Progenitor cell of endocrine pancreas (in vitro differentiated cells): ENCODE measurements around the gene ZNF414. TPM values are rescaled to one million over a fixed set of nuclear protein-coding genes. Genes with fewer than 3 reads are reported as not detected.

Experiments
- DNase-seq: peaks from one replicate; pipeline ENCODE4 v3.0.0; 2021; ENCODE audit warnings: low spot score; ENCODE audit not compliant: unreplicated experiment
- H3K27ac Mint-ChIP-seq: 2 replicates; pipeline ENCODE4 v1.8.0; 2021; ENCODE audit warnings: mild to moderate bottlenecking, moderate library complexity, mixed read lengths
- H3K27me3 Mint-ChIP-seq: 2 replicates; pipeline ENCODE4 v1.8.0; 2021; ENCODE audit warnings: mixed read lengths
- H3K36me3 Mint-ChIP-seq: 2 replicates; pipeline ENCODE4 v1.8.0; 2022; ENCODE audit warnings: mixed read lengths; ENCODE audit not compliant: insufficient read depth
- H3K4me1 Mint-ChIP-seq: 2 replicates; pipeline ENCODE4 v1.8.0; 2021; ENCODE audit warnings: low read depth, mixed read lengths
- H3K4me3 Mint-ChIP-seq: 2 replicates; pipeline ENCODE4 v1.8.0; 2021; ENCODE audit warnings: low read depth, mild to moderate bottlenecking, moderate library complexity, mixed read lengths
- H3K9me3 Mint-ChIP-seq: 2 replicates; pipeline ENCODE4 v1.8.0; 2021; ENCODE audit warnings: low read depth, mixed read lengths
- CTCF ChIP-seq: fragments of 200-600 bp; sonication (generic); IDR thresholded peaks from one replicate; pipeline ENCODE4 v1.5.0; 2021; ENCODE audit warnings: antibody characterized with exemption, mild to moderate bottlenecking; ENCODE audit not compliant: unreplicated experiment
- total RNA-seq: library from RNA; stranded (reverse); gene quantifications from 2 replicates; pipeline ENCODE4 v1.2.1, GENCODE V29; 2021

The ZNF414 gene
- total RNA-seq, 1 donor from 2014 or later, result 37.7 TPM

GRCh38 chr19:8466018-8466417 is 47.9 kb downstream of the ZNF414 start:
- DNase-seq, result no peak
- peaks cover 37% of the 10 kb centered on the region for H3K4me1 Mint-ChIP-seq
- no peak overlapping the region for H3K4me3 Mint-ChIP-seq
- peaks cover 52% of the 10 kb centered on the region for H3K36me3 Mint-ChIP-seq
- TF ChIP-seq CTCF, result no peak
- H3K9me3 Mint-ChIP-seq, result no peaks in the 10 kb centered on the region
- H3K27ac Mint-ChIP-seq, result no peak overlapping the region
- no peaks in the 10 kb centered on the region for H3K27me3 Mint-ChIP-seq

- peaks cover 29% of the 10 kb centered on the region for H3K36me3 Mint-ChIP-seq
These were observed 50.6 kb downstream of the ZNF414 start for GRCh38 chr19:8463365-8463764.

GRCh38 chr19:8462571-8462970 is 51.4 kb downstream of the ZNF414 start:
- Mint-ChIP-seq H3K9me3 (no peaks in the 10 kb centered on the region), H3K36me3 (peaks cover 29% of the 10 kb centered on the region), H3K4me1 (peaks cover 54% of the 10 kb centered on the region), H3K27ac (peak overlapping the region; percentile 62), H3K4me3 (peak overlapping the region; percentile 48), H3K27me3 (no peaks in the 10 kb centered on the region)
- TF ChIP-seq CTCF, result no peak
- DNase-seq, result no peak

More at GRCh38 chr19:8463365-8463764, 50.6 kb downstream of the ZNF414 start:
- peak overlapping the region; percentile 40 for H3K27ac Mint-ChIP-seq
- no peak for TF ChIP-seq CTCF
- no peaks in the 10 kb centered on the region for H3K9me3 Mint-ChIP-seq
- peaks cover 47% of the 10 kb centered on the region for H3K4me1 Mint-ChIP-seq
- H3K4me3 Mint-ChIP-seq, result no peak overlapping the region
- H3K27me3 Mint-ChIP-seq, result no peaks in the 10 kb centered on the region
- no peak for DNase-seq

GRCh38 chr19:8461891-8462290 is 52.1 kb downstream of the ZNF414 start:
- peaks cover 23% of the 10 kb centered on the region for H3K36me3 Mint-ChIP-seq
- no peak overlapping the region for H3K27ac Mint-ChIP-seq
- peaks cover 59% of the 10 kb centered on the region for H3K4me1 Mint-ChIP-seq
- no peak overlapping the region for H3K4me3 Mint-ChIP-seq
- TF ChIP-seq CTCF, result no peak
- no peaks in the 10 kb centered on the region for H3K27me3 Mint-ChIP-seq
- no peaks in the 10 kb centered on the region for H3K9me3 Mint-ChIP-seq
- no peak for DNase-seq

GRCh38 chr19:8461376-8461775 is 52.6 kb downstream of the ZNF414 start:
- no peak for TF ChIP-seq CTCF
- H3K27me3 Mint-ChIP-seq, result no peaks in the 10 kb centered on the region
- DNase-seq, result no peak
- no peak overlapping the region for H3K27ac Mint-ChIP-seq
- H3K9me3 Mint-ChIP-seq, result no peaks in the 10 kb centered on the region
- peaks cover 21% of the 10 kb centered on the region for H3K36me3 Mint-ChIP-seq
- H3K4me1 Mint-ChIP-seq, result peaks cover 64% of the 10 kb centered on the region
- no peak overlapping the region for H3K4me3 Mint-ChIP-seq
